ENCODE measurements around the gene DYNC2H1. TPM values are rescaled to one million over a fixed set of nuclear protein-coding genes. Genes with fewer than 3 reads are reported as not detected.
"Not testable (repeated sequence)": the region's sequence is repeated elsewhere in the genome, so short reads cannot be mapped to it uniquely, and the experiment has no call there.

DYNC2H1 gene
- total and polyA plus RNA-seq, 10 donors = 3.1 to 18.3 (median 10.6) TPM

DNA sequence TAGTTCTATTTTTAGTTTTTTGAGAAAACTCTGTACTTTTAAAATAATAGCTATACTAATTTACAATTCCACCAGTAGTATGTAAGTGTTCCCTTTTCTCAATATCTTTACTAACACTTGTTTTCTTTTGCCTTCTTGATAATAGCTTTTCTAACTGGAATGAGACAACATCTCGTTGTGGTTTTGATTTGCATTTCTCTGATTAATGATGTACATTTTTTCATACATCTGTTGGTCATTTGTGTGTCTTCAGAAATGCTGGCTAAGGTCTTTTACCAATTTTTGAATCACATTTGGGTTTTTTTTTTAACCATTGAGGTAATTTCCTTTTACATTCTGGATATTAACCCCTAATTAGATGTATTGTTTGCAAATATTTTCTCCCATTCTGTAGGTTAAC is 258.9 kb downstream of the DYNC2H1 start:
- Histone ChIP-seq H3K36me3 (peaks cover 0 to 7% (median 1%) of the 10 kb centered on the region in 6 donors), H3K27ac (no peak overlapping the region), H3K4me3 (no peak overlapping the region), H3K27me3 (replicated peaks in 1 of 7) (no peaks in the 10 kb centered on the region), H3K9me3 (peaks cover 0 to 12% (median 4%) of the 10 kb centered on the region in 8 donors), H3K4me1 (no peaks in the 10 kb centered on the region)
- no peak for DNase-seq
- intact Hi-C loops (cut with DNase I; ENCODE audit: low total_unique reads) = no loop called here
- TF ChIP-seq POLR2A (IDR thresholded peaks at IDR 0.05) = no peak
- no peak for TF ChIP-seq POLR2AphosphoS5 (IDR thresholded peaks at IDR 0.05)
- TF ChIP-seq, protein P1, sequence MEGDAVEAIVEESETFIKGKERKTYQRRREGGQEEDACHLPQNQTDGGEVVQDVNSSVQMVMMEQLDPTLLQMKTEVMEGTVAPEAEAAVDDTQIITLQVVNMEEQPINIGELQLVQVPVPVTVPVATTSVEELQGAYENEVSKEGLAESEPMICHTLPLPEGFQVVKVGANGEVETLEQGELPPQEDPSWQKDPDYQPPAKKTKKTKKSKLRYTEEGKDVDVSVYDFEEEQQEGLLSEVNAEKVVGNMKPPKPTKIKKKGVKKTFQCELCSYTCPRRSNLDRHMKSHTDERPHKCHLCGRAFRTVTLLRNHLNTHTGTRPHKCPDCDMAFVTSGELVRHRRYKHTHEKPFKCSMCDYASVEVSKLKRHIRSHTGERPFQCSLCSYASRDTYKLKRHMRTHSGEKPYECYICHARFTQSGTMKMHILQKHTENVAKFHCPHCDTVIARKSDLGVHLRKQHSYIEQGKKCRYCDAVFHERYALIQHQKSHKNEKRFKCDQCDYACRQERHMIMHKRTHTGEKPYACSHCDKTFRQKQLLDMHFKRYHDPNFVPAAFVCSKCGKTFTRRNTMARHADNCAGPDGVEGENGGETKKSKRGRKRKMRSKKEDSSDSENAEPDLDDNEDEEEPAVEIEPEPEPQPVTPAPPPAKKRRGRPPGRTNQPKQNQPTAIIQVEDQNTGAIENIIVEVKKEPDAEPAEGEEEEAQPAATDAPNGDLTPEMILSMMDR (IDR thresholded peaks at IDR 0.05 in 8 of 11, conservative IDR thresholded peaks at IDR 0.05 in 3 of 11) = no peak
- WGBS, 5 donors = 56 to 82% (median 75%) methylated on average over 1 of the region's 1 CpG

DNA sequence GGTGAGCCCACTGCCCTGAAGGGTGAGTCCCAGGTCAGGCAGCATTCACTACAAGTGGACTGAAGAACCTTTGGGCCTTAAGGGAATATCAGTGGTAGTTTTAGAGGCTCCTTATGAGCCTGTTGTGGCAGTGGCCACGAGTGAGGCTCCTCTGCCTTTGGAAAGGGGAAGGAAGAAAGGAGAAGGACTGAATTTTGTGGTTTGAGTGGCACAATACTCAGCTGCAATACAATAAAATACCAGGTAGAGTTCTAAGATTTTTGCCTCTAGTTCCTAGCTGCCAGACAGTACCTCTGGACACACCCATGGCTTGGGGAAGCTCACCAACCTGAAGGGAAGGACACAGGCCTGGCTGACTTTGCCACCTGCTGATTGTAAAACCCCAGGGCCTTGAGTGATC is 260.9 kb downstream of the DYNC2H1 start:
- no peaks in the 10 kb centered on the region for H3K27me3 ChIP-seq (replicated peaks in 1 of 7)
- H3K36me3 ChIP-seq = peaks cover 0 to 7% (median 1%) of the 10 kb centered on the region in 6 donors
- intact Hi-C loops (cut with DNase I; ENCODE audit: low total_unique reads) = no loop called here
- no peak for DNase-seq
- 27 to 60% (median 50%) methylated on average over 1 of the region's 1 CpG for WGBS, 5 donors
- peaks cover 0 to 31% (median 23%) of the 10 kb centered on the region in 8 donors for H3K9me3 ChIP-seq
- H3K4me3 ChIP-seq = no peak overlapping the region
- TF ChIP-seq POLR2AphosphoS5 (IDR thresholded peaks at IDR 0.05) = no peak
- no peak for TF ChIP-seq POLR2A (IDR thresholded peaks at IDR 0.05)
- TF ChIP-seq, protein P1 (IDR thresholded peaks at IDR 0.05 in 8 of 11, conservative IDR thresholded peaks at IDR 0.05 in 3 of 11) = no peak
- H3K4me1 ChIP-seq = no peaks in the 10 kb centered on the region
- no peak overlapping the region for H3K27ac ChIP-seq

DNA sequence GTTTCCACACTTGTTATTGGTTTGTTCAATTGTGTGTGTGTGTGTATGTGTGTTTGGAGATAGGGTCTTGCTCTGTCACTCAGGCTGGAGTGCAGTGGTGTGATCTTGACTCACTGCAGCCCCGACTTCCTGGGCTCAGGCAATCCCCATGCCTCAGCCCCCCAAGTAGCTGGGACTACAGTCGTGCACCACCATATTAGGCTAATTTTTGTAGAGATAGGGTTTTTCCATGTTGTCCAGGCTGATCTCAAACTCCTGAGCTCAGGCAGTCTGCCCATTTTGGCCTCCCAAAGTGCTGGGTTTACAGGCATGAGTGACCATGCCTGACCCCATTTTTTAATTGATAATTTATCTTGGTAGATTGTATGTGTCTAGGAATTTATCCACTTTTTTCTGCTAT is 263.7 kb downstream of the DYNC2H1 start:
- TF ChIP-seq POLR2AphosphoS5 (IDR thresholded peaks at IDR 0.05) (no peak), POLR2A (IDR thresholded peaks at IDR 0.05) (no peak)
- TF ChIP-seq, protein P1 (IDR thresholded peaks at IDR 0.05 in 8 of 11, conservative IDR thresholded peaks at IDR 0.05 in 3 of 11) = no peak
- WGBS, 5 donors = 75 to 89% (median 84%) methylated on average over 2 of the region's 2 CpGs
- peaks cover 0 to 49% (median 39%) of the 10 kb centered on the region in 8 donors for H3K9me3 ChIP-seq
- H3K27me3 ChIP-seq (replicated peaks in 1 of 7) = no peaks in the 10 kb centered on the region
- DNase-seq = no peak
- H3K27ac ChIP-seq = no peak overlapping the region
- H3K36me3 ChIP-seq = peaks cover 0 to 7% (median 1%) of the 10 kb centered on the region in 6 donors
- no peak overlapping the region for H3K4me3 ChIP-seq
- H3K4me1 ChIP-seq = no peaks in the 10 kb centered on the region
- intact Hi-C loops (cut with DNase I; ENCODE audit: low total_unique reads) = no loop called here

DNA sequence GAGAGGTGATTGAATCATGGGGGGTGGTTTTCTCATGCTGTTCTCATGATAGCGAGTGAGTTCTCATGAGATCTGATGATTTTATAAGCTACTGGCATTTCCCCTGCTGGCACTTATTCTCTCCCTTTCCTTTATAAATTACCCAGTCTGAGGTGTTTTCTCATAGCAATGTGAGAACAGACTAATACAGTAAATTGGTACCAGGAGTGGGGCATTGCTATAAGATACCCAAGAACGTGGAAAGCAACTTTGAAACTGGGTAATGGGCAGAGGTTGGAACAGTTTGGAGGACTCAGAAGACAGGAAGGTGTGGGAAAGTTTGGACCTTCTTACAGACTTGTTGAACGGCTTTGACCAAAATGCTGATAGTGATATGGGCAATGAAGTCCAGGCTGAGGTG is 265.0 kb downstream of the DYNC2H1 start:
- H3K9me3 ChIP-seq = peaks cover 0 to 49% (median 39%) of the 10 kb centered on the region in 8 donors
- intact Hi-C loops (cut with DNase I; ENCODE audit: low total_unique reads); H3K27me3 ChIP-seq (replicated peaks in 1 of 7); DNase-seq; H3K27ac ChIP-seq; H3K4me3 ChIP-seq; H3K4me1 ChIP-seq; H3K36me3 ChIP-seq: not testable (repeated sequence)
- WGBS, 5 donors = 31 to 74% (median 52%) methylated on average over 3 of the region's 3 CpGs

DNA sequence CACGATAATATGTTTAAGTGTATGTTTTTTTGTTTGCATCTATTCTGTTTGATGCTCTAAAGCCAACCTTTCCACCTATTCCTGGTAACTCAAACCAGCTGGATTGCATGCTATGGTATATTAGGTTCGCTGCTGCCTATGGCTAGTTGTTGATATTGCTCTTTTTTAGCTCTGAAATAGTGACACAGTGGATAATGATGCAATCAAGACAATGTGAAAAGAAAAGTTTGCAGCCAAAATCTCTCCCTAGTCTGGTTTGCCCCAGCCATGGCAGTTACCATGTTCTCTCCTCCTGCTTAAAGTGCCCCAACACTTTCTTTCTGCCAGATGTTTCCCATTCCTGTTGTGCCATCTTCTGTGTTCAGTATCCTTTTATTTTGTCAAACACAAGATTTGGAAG is 269.7 kb downstream of the DYNC2H1 start:
- no peaks in the 10 kb centered on the region for H3K4me1 ChIP-seq
- TF ChIP-seq POLR2AphosphoS5 (IDR thresholded peaks at IDR 0.05) = no peak
- TF ChIP-seq, protein P1 (IDR thresholded peaks at IDR 0.05 in 8 of 11, conservative IDR thresholded peaks at IDR 0.05 in 3 of 11) = no peak
- TF ChIP-seq POLR2A (IDR thresholded peaks at IDR 0.05) = no peak
- H3K4me3 ChIP-seq = no peak overlapping the region
- peaks cover 0 to 32% (median 22%) of the 10 kb centered on the region in 8 donors for H3K9me3 ChIP-seq
- no peaks in the 10 kb centered on the region for H3K36me3 ChIP-seq
- DNase-seq = no peak
- no peak overlapping the region for H3K27ac ChIP-seq
- no peaks in the 10 kb centered on the region for H3K27me3 ChIP-seq (replicated peaks in 1 of 7)
- intact Hi-C loops (cut with DNase I; ENCODE audit: low total_unique reads) = no loop called here
- WGBS, 5 donors = 82 to 88% (median 84%) methylated on average over 2 of the region's 2 CpGs

Data from spleen (tissue), 11 donors.